Heart right ventricle (tissue), 16 donors: ENCODE measurements around the gene MGST3. TPM values are rescaled to one million over a fixed set of nuclear protein-coding genes. Genes with fewer than 3 reads are reported as not detected.

Experiments
- ATAC-seq, 8 donors: fragments of 200-7000 bp; cut with Tn5 transposase; one replicate each; pipeline ENCODE4 v1.9.1; 2020; ENCODE audit warnings: mild to moderate bottlenecking in 8 of 8, moderate library complexity in 8 of 8, moderate number of reproducible peaks in 1 of 8
- DNase-seq, 2 donors: peaks; one replicate each; pipeline ENCODE4 v3.0.0-alpha.2; 2020
- H3K27ac ChIP-seq, 10 donors: fragments of 200-600 bp; sonication (generic) in 2 of 10; one replicate each; pipeline versions ENCODE4 v1.5.0 to v1.8.0; 2020 to 2022; ENCODE audit warnings: mild to moderate bottlenecking in 3 of 10
- H3K27me3 ChIP-seq, 7 donors: fragments of 200-600 bp; one replicate each; pipeline ENCODE4 v1.8.0; 2021 to 2022; ENCODE audit warnings: mild to moderate bottlenecking in 2 of 7
- H3K36me3 ChIP-seq, 9 donors: fragments of 200-600 bp; sonication (generic) in 1 of 9; one replicate each; pipeline versions ENCODE4 v1.5.0 to v1.8.0; 2020 to 2022; ENCODE audit warnings: mild to moderate bottlenecking in 2 of 9
- H3K4me1 ChIP-seq, 9 donors: fragments of 200-600 bp; sonication (generic) in 1 of 9; one replicate each; pipeline versions ENCODE4 v1.5.0 to v1.8.0; 2020 to 2022; ENCODE audit warnings: mild to moderate bottlenecking in 4 of 9
- H3K4me3 ChIP-seq, 10 donors: fragments of 200-600 bp; sonication (generic) in 2 of 10; one replicate each; pipeline versions ENCODE4 v1.5.0 to v1.8.0; 2020 to 2022; ENCODE audit warnings: mild to moderate bottlenecking in 7 of 10, moderate library complexity in 2 of 10
- H3K9me3 ChIP-seq, 11 donors: fragments of 200-600 bp in 10 of 11; sonication (generic) in 2 of 11; one replicate each; pipeline versions ENCODE4 v1.5.0 to v1.8.0; 2013 to 2022; ENCODE audit warnings: mild to moderate bottlenecking in 2 of 11, control low read depth in 1 of 11, moderate library complexity in 1 of 11
- WGBS, 2 donors: extraction: QIAGEN DNeasy Blood & Tissue Kit; methylation state at CpG; one replicate each; pipeline ENCODE4 v1.1.7; 2013; ENCODE audit warnings: inconsistent platforms in 1 of 2; 5-methylcytosine and 5-hydroxymethylcytosine counted together
- intact Hi-C, 10 donors: fragments of 100-400 bp; cut with DNase I; formaldehyde crosslinking; loops; one replicate each; pipeline versions ENCODE4 v1.11.1 to v1.14.2; 2022
- polyA plus RNA-seq, 2 donors: library from polyadenylated mRNA; stranded (reverse); fragments of 200-250 nt; gene quantifications; one replicate each; pipeline ENCODE4 v1.2.3, GENCODE V29; 2013
- total RNA-seq, 10 donors: library from RNA; stranded (reverse); fragmentation: NEBNext Ultra II Directional in 3 of 10; extraction: Animal tissue kit (Norgen Biotek cat#: 25700) in 3 of 10; gene quantifications; one replicate each; pipeline versions ENCODE4 v1.2.1 to v1.2.4, GENCODE V29; 2021 to 2023
- TF ChIP-seq, protein P1 (sequence below), 9 donors: fragments of 200-600 bp; sonication (generic) in 2 of 9; IDR thresholded peaks; one replicate each; pipeline versions ENCODE4 v1.5.0 to v1.8.0; 2021 to 2022; ENCODE audit warnings: antibody characterized with exemption in 9 of 9, mild to moderate bottlenecking in 5 of 9, moderate library complexity in 1 of 9
- donor health status: Arrhythmogenic right ventricular cardiomyopathy.
- donor health status: ischemic (EF 13 %, LVEDD 7.1; RV severe dilation, severe dysfunction).
- donor health status: healthy with polysubstance abuse.
- donor health status: DM: no; HTN: yes; CAD: no.
- donor health status: DM: no; HTN: no; CAD: no.
- donor health status: ischemic (EF 25% LVEDD 6.9; RV normal size, moderate dysfunction).
- donor health status: ischemic (EF 25% LVEDD 5.7; RV mildly dilated, moderate dysfunction).
- donor health status: healthy.
- donor health status: DM: yes; HTN: yes; CAD: no.
- donor health status: Ischemic cardiomyopathy.
- donor health status: ischemic (EF 35%, LVEDD 5.7; RV mildly dilated, moderate dysfunction).
- donor health status: nonischemic (EF 11% LVEDD 7.7; RV severe dilation, severe dysfunction).
- donor health status: DM: yes; HTN: yes; CAD: no.
- donor health status: PGD.
- donor health status: ischemic (EF 29% LVEDD 5.4; RV normal size, mild dysfunction).
- donor health status: nonischemic (EF 23%, LVEDD 6.1; RV moderate dilation, normal function).

MGST3 gene
- total and polyA plus RNA-seq, 12 donors = 425 to 1,002 (median 838) TPM

GRCh38 chr1:165645654-165646366, 14.8 kb downstream of the MGST3 start:
- Histone ChIP-seq H3K27ac (peak overlapping the region in 2 of 10 donors; percentile 23 to 46), H3K36me3 (peaks cover 0 to 44% (median 7%) of the 10 kb centered on the region in 9 donors), H3K4me1 (peaks cover 0 to 97% (median 75%) of the 10 kb centered on the region in 9 donors), H3K4me3 (no peak overlapping the region), H3K27me3 (no peaks in the 10 kb centered on the region), H3K9me3 (no peaks in the 10 kb centered on the region)
- ATAC-seq (peak in 7 of 8 donors; percentile 23 to 79 (median 49)), DNase-seq (no peak)
- TF ChIP-seq, protein P1, sequence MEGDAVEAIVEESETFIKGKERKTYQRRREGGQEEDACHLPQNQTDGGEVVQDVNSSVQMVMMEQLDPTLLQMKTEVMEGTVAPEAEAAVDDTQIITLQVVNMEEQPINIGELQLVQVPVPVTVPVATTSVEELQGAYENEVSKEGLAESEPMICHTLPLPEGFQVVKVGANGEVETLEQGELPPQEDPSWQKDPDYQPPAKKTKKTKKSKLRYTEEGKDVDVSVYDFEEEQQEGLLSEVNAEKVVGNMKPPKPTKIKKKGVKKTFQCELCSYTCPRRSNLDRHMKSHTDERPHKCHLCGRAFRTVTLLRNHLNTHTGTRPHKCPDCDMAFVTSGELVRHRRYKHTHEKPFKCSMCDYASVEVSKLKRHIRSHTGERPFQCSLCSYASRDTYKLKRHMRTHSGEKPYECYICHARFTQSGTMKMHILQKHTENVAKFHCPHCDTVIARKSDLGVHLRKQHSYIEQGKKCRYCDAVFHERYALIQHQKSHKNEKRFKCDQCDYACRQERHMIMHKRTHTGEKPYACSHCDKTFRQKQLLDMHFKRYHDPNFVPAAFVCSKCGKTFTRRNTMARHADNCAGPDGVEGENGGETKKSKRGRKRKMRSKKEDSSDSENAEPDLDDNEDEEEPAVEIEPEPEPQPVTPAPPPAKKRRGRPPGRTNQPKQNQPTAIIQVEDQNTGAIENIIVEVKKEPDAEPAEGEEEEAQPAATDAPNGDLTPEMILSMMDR (IDR thresholded peaks at IDR 0.05) = no peak
- intact Hi-C loops = no loop called here
- 52 to 58% methylated on average over 8 of the region's 8 CpGs for WGBS, 2 donors

DNA sequence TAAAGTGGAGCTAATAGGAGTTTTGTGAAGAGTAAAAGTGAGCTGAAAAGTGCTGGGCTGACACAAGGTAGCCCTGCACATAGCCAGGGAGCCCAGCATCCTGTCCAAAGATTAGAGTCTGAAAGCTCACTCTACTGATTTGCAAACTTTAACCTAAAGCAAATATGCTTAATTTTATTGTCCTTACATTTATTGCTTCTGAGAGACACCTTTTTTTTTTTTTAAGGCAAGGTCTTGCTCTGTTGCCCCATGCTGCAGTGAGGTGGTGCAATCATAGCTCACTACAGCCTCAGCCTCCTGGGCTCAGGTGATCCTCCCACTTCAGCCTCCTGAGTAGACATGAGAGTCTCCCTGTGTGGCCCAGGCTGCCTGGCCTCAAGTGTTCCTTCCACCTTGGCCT, 16.5 kb downstream of the MGST3 start:
- Histone ChIP-seq H3K4me3 (no peak overlapping the region), H3K9me3 (no peaks in the 10 kb centered on the region), H3K27me3 (no peaks in the 10 kb centered on the region), H3K4me1 (peaks cover 0 to 95% (median 63%) of the 10 kb centered on the region in 9 donors), H3K36me3 (peaks cover 0 to 55% (median 19%) of the 10 kb centered on the region in 9 donors), H3K27ac (peak overlapping the region in 2 of 10 donors; percentile 11 to 56)
- no peak for DNase-seq
- TF ChIP-seq, protein P1 (IDR thresholded peaks at IDR 0.05) = no peak
- intact Hi-C loops = no loop called here
- ATAC-seq = no peak

- intact Hi-C loops = no loop called here
- Histone ChIP-seq H3K36me3 (peaks cover 0 to 60% (median 24%) of the 10 kb centered on the region in 9 donors), H3K27me3 (no peaks in the 10 kb centered on the region), H3K4me3 (no peak overlapping the region), H3K9me3 (no peaks in the 10 kb centered on the region), H3K27ac (peak overlapping the region in 2 of 10 donors; percentile 11 to 56), H3K4me1 (peaks cover 0 to 95% (median 59%) of the 10 kb centered on the region in 9 donors)
- peak in 1 of 2 donors; percentile 30 for DNase-seq
- 52 to 70% methylated on average over 4 of the region's 4 CpGs for WGBS, 2 donors
- peak in 5 of 8 donors; percentile 32 to 66 (median 59) for ATAC-seq
- TF ChIP-seq, protein P1 (IDR thresholded peaks at IDR 0.05) = no peak
Observed at GRCh38 chr1:165647970-165648369, 16.9 kb downstream of the MGST3 start.

DNA sequence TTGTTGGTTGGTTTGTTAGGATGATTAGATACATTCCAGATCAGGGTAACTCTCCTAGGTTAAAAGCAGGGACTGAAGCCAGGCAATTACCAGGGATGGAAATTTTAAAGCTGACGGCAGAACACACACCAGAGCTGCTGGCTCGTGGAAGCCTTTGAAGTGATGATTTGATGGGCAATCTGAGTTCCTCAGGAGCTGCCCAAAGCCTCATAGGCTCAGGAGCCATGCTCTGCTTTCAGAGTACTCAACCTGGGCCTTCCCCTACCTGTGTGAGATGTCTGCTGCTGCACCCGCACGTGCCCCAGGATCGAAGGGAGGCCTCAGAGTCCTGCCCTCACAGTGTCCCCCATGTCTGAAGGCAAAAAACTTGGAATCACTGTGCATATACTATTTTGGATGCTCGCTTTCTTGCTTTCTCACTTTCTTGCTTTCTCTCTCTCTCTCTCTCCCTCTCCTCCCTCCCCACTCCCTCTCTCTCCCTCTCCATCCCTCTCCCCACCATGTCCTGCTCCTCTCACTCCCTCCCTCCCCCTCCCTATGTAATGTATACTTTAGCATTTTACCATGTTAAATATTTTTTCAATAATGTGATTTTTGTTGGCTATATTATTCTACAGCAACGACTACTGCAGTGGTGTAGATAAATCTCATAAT, 18.0 kb downstream of the MGST3 start:
- ATAC-seq (peak in 6 of 8 donors; percentile 16 to 62 (median 40)), DNase-seq (no peak)
- 65 to 74% methylated on average over 7 of the region's 7 CpGs for WGBS, 2 donors
- Histone ChIP-seq H3K27ac (peak overlapping the region in 1 of 10 donors; percentile 56), H3K27me3 (no peaks in the 10 kb centered on the region), H3K9me3 (no peaks in the 10 kb centered on the region), H3K36me3 (peaks cover 0 to 71% (median 32%) of the 10 kb centered on the region in 9 donors), H3K4me3 (no peak overlapping the region), H3K4me1 (peaks cover 0 to 86% (median 55%) of the 10 kb centered on the region in 9 donors)
- TF ChIP-seq, protein P1 (IDR thresholded peaks at IDR 0.05) = no peak
- intact Hi-C loops = no loop called here
